Neural cell (in vitro differentiated cells): ENCODE results near the gene CDC40. TPM values are rescaled to one million over a fixed set of nuclear protein-coding genes. Genes with fewer than 3 reads are reported as not detected.

Experiments
- H2AFZ ChIP-seq: fragments of 200-600, 300-800 bp; sonication (generic), shearing (Covaris generic); 2 replicates; pipeline ENCODE4 v1.6.0; 2014; ENCODE audit warnings: low read depth, mild to moderate bottlenecking, antibody characterized with exemption, low read length, moderate library complexity
- H3F3A ChIP-seq: fragments of 200-600 bp; shearing (Covaris generic); 2 replicates; pipeline ENCODE4 v1.6.1; 2016; ENCODE audit warnings: mild to moderate bottlenecking, moderate library complexity, mixed read lengths, antibody characterized with exemption, low read length; ENCODE audit not compliant: insufficient read depth, poor library complexity, severe bottlenecking
- H3K27ac ChIP-seq: fragments of 200-600, 300-800 bp; sonication (generic), shearing (Covaris generic); 2 replicates; pipeline ENCODE4 v1.5.1; 2014; ENCODE audit warnings: mild to moderate bottlenecking, low read length, moderate library complexity
- H3K27me3 ChIP-seq: fragments of 300-800, 200-600 bp; sonication (generic), shearing (Covaris generic); 2 replicates; pipeline ENCODE4 v1.6.0; 2014; ENCODE audit warnings: mild to moderate bottlenecking, low read depth, low read length, moderate library complexity; ENCODE audit not compliant: insufficient read depth
- H3K36me3 ChIP-seq: fragments of 300-800, 200-600 bp; sonication (generic), shearing (Covaris generic); 2 replicates; pipeline ENCODE4 v1.5.1; 2014; ENCODE audit warnings: mild to moderate bottlenecking, antibody characterized with exemption, low read length, moderate library complexity; ENCODE audit not compliant: insufficient read depth
- H3K4me2 ChIP-seq: fragments of 300-800, 200-600 bp; sonication (generic), shearing (Covaris generic); 2 replicates; pipeline ENCODE4 v1.6.0; 2014; ENCODE audit warnings: mild to moderate bottlenecking, low read length
- H3K4me3 ChIP-seq: fragments of 300-800, 200-600 bp; sonication (generic), shearing (Covaris generic); 2 replicates; pipeline ENCODE4 v1.5.1; 2014; ENCODE audit warnings: mild to moderate bottlenecking, low read length, moderate library complexity
- H3K79me2 ChIP-seq: fragments of 200-600 bp; shearing (Covaris generic); replicated peaks from 2 replicates; pipeline ENCODE4 v1.6.0; 2014; ENCODE audit warnings: mild to moderate bottlenecking, low read length, moderate library complexity; ENCODE audit not compliant: insufficient read depth
- H3K9ac ChIP-seq: fragments of 300-800, 200-600 bp; sonication (generic), shearing (Covaris generic); 2 replicates; pipeline ENCODE4 v1.6.1; 2016; ENCODE audit warnings: mild to moderate bottlenecking, low read length, mixed read lengths
- H3K9me2 ChIP-seq: fragments of 200-600 bp; shearing (Covaris generic); 2 replicates; pipeline ENCODE4 v1.6.1; 2016; ENCODE audit warnings: mild to moderate bottlenecking, low read length, mixed read lengths; ENCODE audit not compliant: insufficient read depth
- H3K9me3 ChIP-seq: fragments of 200-600, 300-800 bp; sonication (generic), shearing (Covaris generic); 2 replicates; pipeline ENCODE4 v1.6.1; 2016; ENCODE audit warnings: mild to moderate bottlenecking, mixed run types, low read length, moderate library complexity, mixed read lengths
- H4K20me1 ChIP-seq: fragments of 200-600 bp; shearing (Covaris generic); 2 replicates; pipeline ENCODE4 v1.6.1; 2016; ENCODE audit warnings: mild to moderate bottlenecking, mixed run types; ENCODE audit not compliant: insufficient read depth
- CTCF ChIP-seq: fragments of 450-650 bp; IDR thresholded peaks from 2 replicates; pipeline ENCODE4 v1.5.1; 2014; ENCODE audit warnings: antibody characterized with exemption, mild to moderate bottlenecking, moderate library complexity; ENCODE audit not compliant: poor library complexity, severe bottlenecking
- EP300 ChIP-seq: fragments of 450-650 bp; conservative IDR thresholded peaks from 2 replicates; pipeline ENCODE4 v1.6.1; 2014; ENCODE audit warnings: antibody characterized with exemption, mild to moderate bottlenecking, moderate library complexity; ENCODE audit not compliant: poor library complexity, severe bottlenecking
- EZH2 ChIP-seq: fragments of 200-600, 300-800 bp; shearing (Covaris generic), sonication (generic); IDR thresholded peaks from 2 replicates; pipeline ENCODE4 v1.6.1; 2014; ENCODE audit warnings: antibody characterized with exemption, low read length, borderline replicate concordance, mild to moderate bottlenecking; ENCODE audit not compliant: insufficient read depth, poor library complexity, severe bottlenecking
- MXI1 ChIP-seq: fragments of 450-650 bp; conservative IDR thresholded peaks from 2 replicates; pipeline ENCODE4 v1.6.1; 2014; ENCODE audit warnings: antibody characterized with exemption, mild to moderate bottlenecking; ENCODE audit not compliant: poor library complexity, severe bottlenecking
- POLR2AphosphoS5 ChIP-seq: IDR thresholded peaks from 2 replicates; pipeline ENCODE4 v1.6.1; 2012
- RAD21 ChIP-seq: fragments of 450-650 bp; conservative IDR thresholded peaks from 2 replicates; pipeline ENCODE4 v1.6.1; 2014; ENCODE audit warnings: antibody characterized with exemption, mild to moderate bottlenecking, moderate library complexity
- REST ChIP-seq: IDR thresholded peaks from 2 replicates; pipeline ENCODE4 v1.6.1; 2012; ENCODE audit warnings: borderline replicate concordance
- SMC3 ChIP-seq: fragments of 450-650 bp; conservative IDR thresholded peaks from 2 replicates; pipeline ENCODE4 v1.6.1; 2014; ENCODE audit warnings: antibody characterized with exemption, mild to moderate bottlenecking, moderate library complexity; ENCODE audit not compliant: poor library complexity
- TAF1 ChIP-seq: IDR thresholded peaks from 2 replicates; pipeline ENCODE4 v1.6.1; 2012; ENCODE audit warnings: low read depth
- polyA plus RNA-seq: library from polyadenylated mRNA; depleted of rRNA; stranded (reverse); fragments of >200 nt; gene quantifications from 2 replicates; pipeline ENCODE4 v1.2.3, GENCODE V29; 2014

Gene CDC40
- polyA plus RNA-seq, 1 donor from 2014 or later, result 22.9 TPM

- TF ChIP-seq EP300, result no peak
- TF ChIP-seq EZH2, result no peak
- no peak for TF ChIP-seq CTCF
- no peak for TF ChIP-seq SMC3
- TF ChIP-seq RAD21, result no peak
- TF ChIP-seq MXI1, result no peak
- no peak for TF ChIP-seq POLR2AphosphoS5
- TF ChIP-seq TAF1, result no peak
- no peak for TF ChIP-seq REST
- H3K4me3 ChIP-seq, result peak overlapping the region; percentile 85
- peak overlapping the region; percentile 72 for H3K9ac ChIP-seq
- H4K20me1 ChIP-seq, result peaks cover 6% of the 10 kb centered on the region
- H3K27me3 ChIP-seq, result no peaks in the 10 kb centered on the region
- peak overlapping the region; percentile 80 for H3K4me2 ChIP-seq
- no peak overlapping the region for H3K27ac ChIP-seq
- H3K9me2 ChIP-seq, result no peaks in the 10 kb centered on the region
- H2AFZ ChIP-seq, result no peak overlapping the region
- peaks cover 3% of the 10 kb centered on the region for H3F3A ChIP-seq
- H3K9me3 ChIP-seq, result no peaks in the 10 kb centered on the region
- H3K36me3 ChIP-seq, result no peaks in the 10 kb centered on the region
- peaks cover 66% of the 10 kb centered on the region for H3K79me2 ChIP-seq
These were observed 1.2 kb downstream of the CDC40 start for GRCh38 chr6:110181131-110182030.

GRCh38 chr6:110183292-110183885, 3.2 kb downstream of the CDC40 start:
- Histone ChIP-seq H3K27me3 (no peaks in the 10 kb centered on the region), H3K4me3 (peak overlapping the region; percentile 85), H2AFZ (no peak overlapping the region), H3F3A (no peaks in the 10 kb centered on the region), H4K20me1 (no peaks in the 10 kb centered on the region), H3K4me2 (no peak overlapping the region), H3K36me3 (no peaks in the 10 kb centered on the region), H3K27ac (no peak overlapping the region), H3K9me2 (no peaks in the 10 kb centered on the region), H3K9ac (no peak overlapping the region), H3K9me3 (no peaks in the 10 kb centered on the region), H3K79me2 (peaks cover 59% of the 10 kb centered on the region)
- TF ChIP-seq CTCF (no peak), SMC3 (no peak), RAD21 (no peak), MXI1 (no peak), POLR2AphosphoS5 (no peak), EP300 (no peak), REST (no peak), EZH2 (no peak)
